Activated CD4-positive, alpha-beta memory T cell treated with anti-CD3 and anti-CD28 coated beads for 36 hours (primary cell): Measurements from ENCODE around the gene FAM98B. TPM values are rescaled to one million over a fixed set of nuclear protein-coding genes. Genes with fewer than 3 reads are reported as not detected.

ENCODE experiments used
- CTCF ChIA-PET: fragments of 350-600 bp; sonication (Branson Sonifier 250); formaldehyde crosslinking; loops from one replicate; lab custom pipeline; 2021; ENCODE audit warnings: antibody characterized with exemption, inconsistent platforms; lab: Charles Lee
- POLR2A ChIA-PET: fragments of 350-600 bp; sonication (Branson Sonifier 250); formaldehyde crosslinking; loops from one replicate; lab custom pipeline; 2021; ENCODE audit warnings: antibody characterized with exemption; lab: Charles Lee
- DNase-seq: peaks from one replicate; pipeline ENCODE4 v3.0.0-alpha.2; 2020
- H3K27ac Mint-ChIP-seq: one replicate; pipeline ENCODE4 v1.8.0; 2021; ENCODE audit warnings: mixed read lengths
- H3K27me3 Mint-ChIP-seq: one replicate; pipeline ENCODE4 v1.8.0; 2021; ENCODE audit warnings: mixed read lengths
- H3K36me3 Mint-ChIP-seq: one replicate; pipeline ENCODE4 v1.8.0; 2021; ENCODE audit warnings: mixed read lengths
- H3K4me1 Mint-ChIP-seq: one replicate; pipeline ENCODE4 v1.8.0; 2021; ENCODE audit warnings: low read depth, mixed read lengths
- H3K4me3 Mint-ChIP-seq: one replicate; pipeline ENCODE4 v1.8.0; 2021; ENCODE audit warnings: mild to moderate bottlenecking, mixed read lengths
- H3K9me3 Mint-ChIP-seq: one replicate; pipeline ENCODE4 v1.8.0; 2021; ENCODE audit warnings: mixed read lengths
- intact Hi-C: fragments of 100-400 bp; cut with micrococcal nuclease; formaldehyde crosslinking; loops from one replicate; pipeline ENCODE4 v1.15.1; 2023
- total RNA-seq, 2 experiments: library from RNA; stranded (reverse); gene quantifications; one replicate each; pipeline ENCODE4 v1.2.3, GENCODE V29; 2021

Gene FAM98B
- total RNA-seq, 2 experiments from 2014 or later = 40.2 to 44.7 TPM

- H3K27ac Mint-ChIP-seq = peak overlapping the region; percentile 88
- no peak for DNase-seq
- peaks cover 73% of the 10 kb centered on the region for H3K36me3 Mint-ChIP-seq
- no peaks in the 10 kb centered on the region for H3K9me3 Mint-ChIP-seq
- no peak overlapping the region for H3K4me3 Mint-ChIP-seq
- H3K27me3 Mint-ChIP-seq = no peaks in the 10 kb centered on the region
- ChIA-PET POLR2A (interaction anchor here (1.0 to 2.0 kb wide), 3 partner anchors 11 to 55 kb away, joined by 3 to 6 read pairs (median 4); partner anchors contain the start of gene RASGRP1), CTCF (interaction anchor here (0.5 to 10.0 kb wide), 3 partner anchors 9 to 180 kb away, joined by 4 to 93 read pairs (median 4); partner anchors contain the start of gene RASGRP1)
- intact Hi-C loops = loop anchor here (1.0 to 2.0 kb wide), 3 partner anchors 14 to 51 kb away; no protein-coding TSS in a partner anchor
- H3K4me1 Mint-ChIP-seq = peaks cover 38% of the 10 kb centered on the region
Observed at GRCh38 chr15:38509152-38509551, 55.2 kb downstream of the FAM98B start.

- Mint-ChIP-seq H3K36me3 (peaks cover 75% of the 10 kb centered on the region), H3K9me3 (no peaks in the 10 kb centered on the region), H3K4me3 (no peak overlapping the region), H3K27me3 (no peaks in the 10 kb centered on the region), H3K27ac (no peak overlapping the region), H3K4me1 (peaks cover 36% of the 10 kb centered on the region)
- no peak for DNase-seq
- ChIA-PET POLR2A (interaction anchor here (1.3 kb wide), 1 partner anchor 29 kb away, joined by 3 read pairs; no protein-coding TSS in a partner anchor), CTCF (interaction anchor here (1.0 to 3.3 kb wide), 6 partner anchors 38 to 186 kb away, joined by 3 to 10 read pairs (median 5); no protein-coding TSS in a partner anchor)
- intact Hi-C loops = no loop called here
Observed at GRCh38 chr15:38512901-38513300, 59.0 kb downstream of the FAM98B start.

- Mint-ChIP-seq H3K4me1 (peaks cover 35% of the 10 kb centered on the region), H3K4me3 (no peak overlapping the region), H3K27ac (peak overlapping the region; percentile 58), H3K27me3 (no peaks in the 10 kb centered on the region), H3K9me3 (no peaks in the 10 kb centered on the region), H3K36me3 (peaks cover 79% of the 10 kb centered on the region)
- CTCF ChIA-PET = interaction anchor here (1.0 to 3.3 kb wide), 2 partner anchors 74 to 176 kb away, joined by 3 to 10 read pairs; no protein-coding TSS in a partner anchor
- no peak for DNase-seq
- POLR2A ChIA-PET = no interaction called here
- intact Hi-C loops = no loop called here
Observed at GRCh38 chr15:38514601-38515000, 60.7 kb downstream of the FAM98B start.

GRCh38 chr15:38516626-38517025 is 62.7 kb downstream of the FAM98B start:
- DNase-seq = no peak
- peaks cover 67% of the 10 kb centered on the region for H3K36me3 Mint-ChIP-seq
- ChIA-PET CTCF (interaction anchor here (0.7 to 1.3 kb wide), 4 partner anchors 47 to 170 kb away, joined by 3 to 6 read pairs (median 4); no protein-coding TSS in a partner anchor), POLR2A (no interaction called here)
- H3K27ac Mint-ChIP-seq = peak overlapping the region; percentile 62
- H3K27me3 Mint-ChIP-seq = no peaks in the 10 kb centered on the region
- peaks cover 38% of the 10 kb centered on the region for H3K4me1 Mint-ChIP-seq
- intact Hi-C loops = no loop called here
- no peaks in the 10 kb centered on the region for H3K9me3 Mint-ChIP-seq
- H3K4me3 Mint-ChIP-seq = no peak overlapping the region

- CTCF ChIA-PET = interaction anchor here (0.7 to 1.3 kb wide), 3 partner anchors 46 to 167 kb away, joined by 3 to 6 read pairs (median 3); no protein-coding TSS in a partner anchor
- POLR2A ChIA-PET = no interaction called here
- H3K4me3 Mint-ChIP-seq = no peak overlapping the region
- peaks cover 61% of the 10 kb centered on the region for H3K36me3 Mint-ChIP-seq
- H3K4me1 Mint-ChIP-seq = peaks cover 42% of the 10 kb centered on the region
- peak overlapping the region; percentile 68 for H3K27ac Mint-ChIP-seq
- no peak for DNase-seq
- H3K27me3 Mint-ChIP-seq = no peaks in the 10 kb centered on the region
- intact Hi-C loops = no loop called here
- H3K9me3 Mint-ChIP-seq = no peaks in the 10 kb centered on the region
Observed at GRCh38 chr15:38517312-38517975, 63.5 kb downstream of the FAM98B start.

- H3K4me1 Mint-ChIP-seq = peaks cover 49% of the 10 kb centered on the region
- peaks cover 65% of the 10 kb centered on the region for H3K36me3 Mint-ChIP-seq
- CTCF ChIA-PET = interaction anchor here (0.9 to 1.3 kb wide), 5 partner anchors 41 to 182 kb away, joined by 3 to 5 read pairs (median 3); no protein-coding TSS in a partner anchor
- no peak overlapping the region for H3K4me3 Mint-ChIP-seq
- H3K27ac Mint-ChIP-seq = peak overlapping the region; percentile 68
- no peaks in the 10 kb centered on the region for H3K27me3 Mint-ChIP-seq
- no peak for DNase-seq
- H3K9me3 Mint-ChIP-seq = no peaks in the 10 kb centered on the region
- POLR2A ChIA-PET = interaction anchor here (1.1 to 1.3 kb wide), 3 partner anchors 10 to 43 kb away, joined by 3 to 5 read pairs (median 4); no protein-coding TSS in a partner anchor
- intact Hi-C loops = no loop called here
Observed at GRCh38 chr15:38518084-38518483, 64.2 kb downstream of the FAM98B start.

GRCh38 chr15:38520035-38520434 is 66.1 kb downstream of the FAM98B start:
- CTCF ChIA-PET = interaction anchor here (0.8 to 1.3 kb wide), 2 partner anchors 44 to 164 kb away, joined by 4 to 5 read pairs; partner anchors contain the start of gene RASGRP1

GRCh38 chr15:38521316-38521715 is 67.4 kb downstream of the FAM98B start:
- intact Hi-C loops = no loop called here
- H3K4me1 Mint-ChIP-seq = peaks cover 72% of the 10 kb centered on the region

More at GRCh38 chr15:38520035-38520434, 66.1 kb downstream of the FAM98B start:
- POLR2A ChIA-PET = no interaction called here
- peaks cover 62% of the 10 kb centered on the region for H3K4me1 Mint-ChIP-seq
- H3K27me3 Mint-ChIP-seq = no peaks in the 10 kb centered on the region
- no peak for DNase-seq
- no peak overlapping the region for H3K4me3 Mint-ChIP-seq
- peak overlapping the region; percentile 55 for H3K27ac Mint-ChIP-seq
- H3K9me3 Mint-ChIP-seq = no peaks in the 10 kb centered on the region
- H3K36me3 Mint-ChIP-seq = peaks cover 61% of the 10 kb centered on the region
- intact Hi-C loops = no loop called here

GRCh38 chr15:38522922-38523321 is 69.0 kb downstream of the FAM98B start:
- no peaks in the 10 kb centered on the region for H3K9me3 Mint-ChIP-seq
- POLR2A ChIA-PET = interaction anchor here (1.0 to 1.1 kb wide), 2 partner anchors 22 to 68 kb away, joined by 3 read pairs; no protein-coding TSS in a partner anchor
- H3K36me3 Mint-ChIP-seq = peaks cover 60% of the 10 kb centered on the region
- no peaks in the 10 kb centered on the region for H3K27me3 Mint-ChIP-seq
- H3K4me1 Mint-ChIP-seq = peaks cover 82% of the 10 kb centered on the region
- CTCF ChIA-PET = interaction anchor here (0.7 to 4.1 kb wide), 6 partner anchors 41 to 177 kb away, joined by 3 to 20 read pairs (median 4); partner anchors contain the start of gene RASGRP1
- H3K4me3 Mint-ChIP-seq = no peak overlapping the region
- peak overlapping the region; percentile 35 for H3K27ac Mint-ChIP-seq
- intact Hi-C loops = loop anchor here (2.0 kb wide), 1 partner anchor 14 kb away; no protein-coding TSS in a partner anchor
- DNase-seq = no peak

More at GRCh38 chr15:38521316-38521715, 67.4 kb downstream of the FAM98B start:
- DNase-seq = no peak
- H3K27ac Mint-ChIP-seq = peak overlapping the region; percentile 15
- H3K36me3 Mint-ChIP-seq = peaks cover 63% of the 10 kb centered on the region
- H3K27me3 Mint-ChIP-seq = no peaks in the 10 kb centered on the region
- POLR2A ChIA-PET = interaction anchor here (0.8 to 1.4 kb wide), 2 partner anchors 11 to 42 kb away, joined by 3 to 4 read pairs; no protein-coding TSS in a partner anchor
- CTCF ChIA-PET = interaction anchor here (1.0 to 4.1 kb wide), 3 partner anchors 162 to 168 kb away, joined by 3 to 20 read pairs (median 5); no protein-coding TSS in a partner anchor
- no peaks in the 10 kb centered on the region for H3K9me3 Mint-ChIP-seq
- no peak overlapping the region for H3K4me3 Mint-ChIP-seq

GRCh38 chr15:38524156-38524555 is 70.2 kb downstream of the FAM98B start:
- H3K9me3 Mint-ChIP-seq = no peaks in the 10 kb centered on the region
- H3K27ac Mint-ChIP-seq = peak overlapping the region; percentile 7
- ChIA-PET POLR2A (no interaction called here), CTCF (interaction anchor here (0.9 to 4.1 kb wide), 4 partner anchors 70 to 172 kb away, joined by 3 to 20 read pairs (median 4); partner anchors contain the start of gene FAM98B)
- no peak overlapping the region for H3K4me3 Mint-ChIP-seq
- intact Hi-C loops = no loop called here
- H3K4me1 Mint-ChIP-seq = peaks cover 84% of the 10 kb centered on the region
- DNase-seq = no peak
- H3K36me3 Mint-ChIP-seq = peaks cover 63% of the 10 kb centered on the region
- H3K27me3 Mint-ChIP-seq = no peaks in the 10 kb centered on the region

GRCh38 chr15:38525489-38525888 is 71.6 kb downstream of the FAM98B start:
- ChIA-PET POLR2A (no interaction called here), CTCF (no interaction called here)
- peaks cover 68% of the 10 kb centered on the region for H3K36me3 Mint-ChIP-seq
- no peaks in the 10 kb centered on the region for H3K27me3 Mint-ChIP-seq
- H3K4me1 Mint-ChIP-seq = peaks cover 86% of the 10 kb centered on the region
- no peak for DNase-seq
- H3K9me3 Mint-ChIP-seq = no peaks in the 10 kb centered on the region
- H3K4me3 Mint-ChIP-seq = no peak overlapping the region
- intact Hi-C loops = no loop called here
- peak overlapping the region; percentile 28 for H3K27ac Mint-ChIP-seq
